Loucy (cell line): ENCODE measurements around the gene DDR1.
A peak's percentile ranks its signal among the peaks of the same experiment; 100 is the strongest.

Experiments
- H2AFZ ChIP-seq: fragments of 200-600 bp; sonication (generic); 2 replicates; pipeline ENCODE4 v1.6.0; 2016; ENCODE audit warnings: antibody characterized with exemption, mild to moderate bottlenecking, low read length, moderate library complexity
- H3F3A ChIP-seq: fragments of 200-600 bp; 2 replicates; pipeline ENCODE4 v1.6.0; 2016; ENCODE audit warnings: antibody characterized with exemption, low read depth, mild to moderate bottlenecking
- H3K27me3 ChIP-seq: fragments of 200-600 bp; sonication (generic); 2 replicates; pipeline ENCODE4 v1.6.1; 2014; ENCODE audit warnings: low read length, mild to moderate bottlenecking; ENCODE audit not compliant: insufficient read depth, poor library complexity, severe bottlenecking
- H3K36me3 ChIP-seq: fragments of 200-600 bp; sonication (generic); 2 replicates; pipeline ENCODE4 v1.6.1; 2016; ENCODE audit warnings: low read length; ENCODE audit not compliant: insufficient read depth
- H3K4me1 ChIP-seq: fragments of 200-600 bp; sonication (generic); 2 replicates; pipeline ENCODE4 v1.5.1; 2014; ENCODE audit warnings: low read length, mild to moderate bottlenecking; ENCODE audit not compliant: insufficient read depth, poor library complexity, severe bottlenecking
- H3K4me2 ChIP-seq: fragments of 200-600 bp; sonication (generic); 2 replicates; pipeline ENCODE4 v1.6.0; 2014; ENCODE audit warnings: antibody characterized with exemption, low read length, low read depth, mild to moderate bottlenecking; ENCODE audit not compliant: poor library complexity, severe bottlenecking
- H3K4me3 ChIP-seq: fragments of 200-600 bp; sonication (generic); 2 replicates; pipeline ENCODE4 v1.5.1; 2014; ENCODE audit warnings: low read length, mild to moderate bottlenecking, mixed read lengths; ENCODE audit not compliant: poor library complexity, severe bottlenecking
- H3K79me2 ChIP-seq: fragments of 200-600 bp; sonication (generic); 2 replicates; pipeline ENCODE4 v1.6.1; 2014; ENCODE audit warnings: low read length; ENCODE audit not compliant: insufficient read depth
- H3K9ac ChIP-seq: fragments of 200-600 bp; sonication (generic); 2 replicates; pipeline ENCODE4 v1.6.0; 2014; ENCODE audit warnings: mild to moderate bottlenecking, low read depth, low read length, moderate library complexity; ENCODE audit not compliant: poor library complexity, severe bottlenecking
- H3K9me2 ChIP-seq: fragments of 200-600 bp; sonication (generic); replicated peaks from 2 replicates; pipeline ENCODE4 v1.6.1; 2016; ENCODE audit warnings: low read depth, low read length, mixed read lengths
- H3K9me3 ChIP-seq: fragments of 200-600 bp; sonication (generic); 2 replicates; pipeline ENCODE4 v1.6.1; 2014; ENCODE audit warnings: mild to moderate bottlenecking, antibody characterized with exemption, low read length, low read depth; ENCODE audit not compliant: insufficient read depth
- H4K20me1 ChIP-seq: fragments of 200-600 bp; sonication (generic); 2 replicates; pipeline ENCODE4 v1.6.0; 2014; ENCODE audit warnings: antibody characterized with exemption, low read length, mild to moderate bottlenecking; ENCODE audit not compliant: insufficient read depth, poor library complexity, severe bottlenecking
- EZH2phosphoT487 ChIP-seq: fragments of 200-600 bp; IDR thresholded peaks from 2 replicates; pipeline ENCODE4 v1.6.1; 2018; ENCODE audit warnings: antibody characterized with exemption, mild to moderate bottlenecking, moderate library complexity, borderline replicate concordance
- TF ChIP-seq, protein P1 (sequence below): fragments of 200-600 bp; sonication (generic); conservative IDR thresholded peaks from 2 replicates; pipeline ENCODE4 v1.5.1; 2014; ENCODE audit warnings: mild to moderate bottlenecking, antibody characterized with exemption, low read length

The DDR1 gene

DNA sequence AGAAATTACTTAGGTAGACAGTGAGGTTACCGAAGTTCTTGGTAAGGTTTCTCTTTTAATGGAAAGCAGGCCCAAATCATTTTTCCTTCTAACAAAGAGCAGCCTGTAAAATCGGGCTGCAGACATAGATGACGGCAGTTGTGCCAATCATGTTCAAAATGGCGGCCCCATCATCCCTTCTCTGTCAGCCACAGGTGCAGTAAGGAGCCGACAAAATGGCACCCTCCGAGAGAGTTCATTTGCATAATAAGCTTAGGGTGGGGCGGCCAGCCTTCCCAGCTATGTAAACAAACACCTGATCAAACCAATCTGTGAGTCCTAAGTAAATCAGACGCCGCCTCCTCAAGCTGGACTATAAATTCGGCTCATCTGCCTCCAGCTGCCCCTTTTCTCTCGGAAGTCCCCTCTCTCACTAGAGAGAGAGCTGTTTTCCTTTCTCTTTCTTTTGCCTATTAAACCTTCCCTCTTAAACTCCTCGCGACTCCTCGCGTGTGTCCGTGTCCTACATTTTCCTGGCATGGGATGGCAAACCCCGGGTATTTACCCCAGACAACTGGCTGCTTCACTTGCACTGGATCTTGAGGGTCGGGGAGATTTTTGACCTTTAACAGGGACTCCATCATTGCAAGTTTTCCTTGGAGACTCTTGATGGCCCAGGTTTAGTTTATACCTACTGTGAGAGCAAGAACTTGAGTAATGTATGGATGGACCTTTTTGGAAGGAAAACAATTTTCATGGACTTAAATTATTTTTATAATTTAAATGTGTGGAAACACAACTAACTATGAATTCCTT lies 8.9 kb upstream of the DDR1 start:
- Histone ChIP-seq H3K4me3 (no peak overlapping the region), H3K9ac (no peak overlapping the region), H3K9me2 (no peaks in the 10 kb centered on the region), H3K79me2 (no peaks in the 10 kb centered on the region), H3K27me3 (no peaks in the 10 kb centered on the region), H3F3A (no peaks in the 10 kb centered on the region), H2AFZ (no peak overlapping the region), H3K36me3 (no peaks in the 10 kb centered on the region), H3K9me3 (peaks cover 8% of the 10 kb centered on the region; the same call in 1 of the 2 replicates), H4K20me1 (no peaks in the 10 kb centered on the region), H3K4me2 (no peak overlapping the region), H3K4me1 (peaks cover 4% of the 10 kb centered on the region)
- TF ChIP-seq, protein P1, sequence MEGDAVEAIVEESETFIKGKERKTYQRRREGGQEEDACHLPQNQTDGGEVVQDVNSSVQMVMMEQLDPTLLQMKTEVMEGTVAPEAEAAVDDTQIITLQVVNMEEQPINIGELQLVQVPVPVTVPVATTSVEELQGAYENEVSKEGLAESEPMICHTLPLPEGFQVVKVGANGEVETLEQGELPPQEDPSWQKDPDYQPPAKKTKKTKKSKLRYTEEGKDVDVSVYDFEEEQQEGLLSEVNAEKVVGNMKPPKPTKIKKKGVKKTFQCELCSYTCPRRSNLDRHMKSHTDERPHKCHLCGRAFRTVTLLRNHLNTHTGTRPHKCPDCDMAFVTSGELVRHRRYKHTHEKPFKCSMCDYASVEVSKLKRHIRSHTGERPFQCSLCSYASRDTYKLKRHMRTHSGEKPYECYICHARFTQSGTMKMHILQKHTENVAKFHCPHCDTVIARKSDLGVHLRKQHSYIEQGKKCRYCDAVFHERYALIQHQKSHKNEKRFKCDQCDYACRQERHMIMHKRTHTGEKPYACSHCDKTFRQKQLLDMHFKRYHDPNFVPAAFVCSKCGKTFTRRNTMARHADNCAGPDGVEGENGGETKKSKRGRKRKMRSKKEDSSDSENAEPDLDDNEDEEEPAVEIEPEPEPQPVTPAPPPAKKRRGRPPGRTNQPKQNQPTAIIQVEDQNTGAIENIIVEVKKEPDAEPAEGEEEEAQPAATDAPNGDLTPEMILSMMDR = no peak
- no peak for TF ChIP-seq EZH2phosphoT487

GRCh38 chr6:30876039-30876730 lies 8.1 kb upstream of the DDR1 start:
- Histone ChIP-seq H3K79me2 (no peaks in the 10 kb centered on the region), H3K9me2 (no peaks in the 10 kb centered on the region), H3K9ac (no peak overlapping the region), H3K27me3 (no peaks in the 10 kb centered on the region), H4K20me1 (no peaks in the 10 kb centered on the region), H2AFZ (no peak overlapping the region), H3K4me1 (peaks cover 4% of the 10 kb centered on the region), H3K9me3 (peaks cover 3% of the 10 kb centered on the region; the same call in 1 of the 2 replicates), H3K36me3 (no peaks in the 10 kb centered on the region), H3F3A (no peaks in the 10 kb centered on the region), H3K4me2 (no peak overlapping the region), H3K4me3 (no peak overlapping the region)
- no peak for TF ChIP-seq EZH2phosphoT487
- TF ChIP-seq, protein P1 = no peak

- Histone ChIP-seq H3K36me3 (no peaks in the 10 kb centered on the region), H3K9me3 (no peaks in the 10 kb centered on the region), H2AFZ (peak overlapping the region; percentile 88), H3K27me3 (no peaks in the 10 kb centered on the region), H3K9me2 (no peaks in the 10 kb centered on the region), H3K9ac (peak overlapping the region; percentile 67), H3K4me1 (peaks cover 4% of the 10 kb centered on the region), H3K4me2 (peak overlapping the region; percentile 76), H4K20me1 (no peaks in the 10 kb centered on the region), H3F3A (no peaks in the 10 kb centered on the region), H3K79me2 (no peaks in the 10 kb centered on the region), H3K4me3 (peak overlapping the region; percentile 70)
- TF ChIP-seq, protein P1 = peak; percentile 99
- TF ChIP-seq EZH2phosphoT487 = no peak
Measured at GRCh38 chr6:30877419-30878262, 6.7 kb upstream of the DDR1 start.
